ENCODE measurements around the gene PPM1G.

Gene PPM1G

GRCh38 chr2:27390822-27391679 lies 18.3 kb downstream of the PPM1G start:
- Histone ChIP-seq H2BK120ac (ENCODE audit: low read depth, low read length) (no peak overlapping the region), H3K18ac (ENCODE audit: low read length) (no peak overlapping the region), H4K5ac (ENCODE audit: low read length) (no peak overlapping the region), H2AK5ac (ENCODE audit: low read length) (no peak overlapping the region), H3K9ac (ENCODE audit: low read length) (no peak overlapping the region), H3K4ac (ENCODE audit: low read depth, low read length) (no peak overlapping the region), H3K4me2 (ENCODE audit: low read length) (no peak overlapping the region), H2BK15ac (replicated peaks; ENCODE audit: low read depth) (no peak overlapping the region), H3K23ac (ENCODE audit: low read length) (no peak overlapping the region), H3K79me2 (ENCODE audit: control insufficient read depth, insufficient read depth, low read length) (peaks cover 54% of the 10 kb centered on the region), H3K56ac (ENCODE audit: low read length) (no peak overlapping the region), H3K4me3 (ENCODE audit: low read length) (no peak overlapping the region), H2BK5ac (ENCODE audit: low read length) (no peak overlapping the region), H3K4me1 (ENCODE audit: control insufficient read depth, low read depth, low read length) (no peaks in the 10 kb centered on the region), H4K8ac (ENCODE audit: low read depth, low read length) (no peak overlapping the region), H3K79me1 (ENCODE audit: low read length) (peaks cover 14% of the 10 kb centered on the region), H3K36me3 (ENCODE audit: control insufficient read depth, insufficient read depth, low read length) (peaks cover 1% of the 10 kb centered on the region), H3K27ac (ENCODE audit: low read depth, low read length) (no peak overlapping the region), H3K27me3 (ENCODE audit: insufficient read depth, low read length, poor library complexity) (no peaks in the 10 kb centered on the region)
- no peak for DNase-seq
- WGBS (ENCODE audit: extremely low coverage, insufficient coverage, low lambda C conversion rate): no CpG with 5 or more reads among the region's 9 CpGs

GRCh38 chr2:27381577-27382181 lies 27.7 kb downstream of the PPM1G start:
- H3K36me3 ChIP-seq (ENCODE audit: control insufficient read depth, insufficient read depth, low read length): peaks cover 31% of the 10 kb centered on the region
- H3K27ac ChIP-seq (ENCODE audit: low read depth, low read length): peak overlapping the region; percentile 25

GRCh38 chr2:27380626-27381545 lies 28.5 kb downstream of the PPM1G start, which contains the start of gene ZNF513:
ZNF513 (minus strand) TSS chr2:27380734; CDS start chr2:27380526, 208 bp downstream.
- Histone ChIP-seq H2BK120ac (ENCODE audit: low read depth, low read length) (no peak within 1 kb of the TSS), H4K8ac (ENCODE audit: low read depth, low read length) (no peak within 1 kb of the TSS), H2AK5ac (ENCODE audit: low read length) (no peak within 1 kb of the TSS), H2BK5ac (ENCODE audit: low read length) (peak within 1 kb of the TSS; percentile 35), H3K4me3 (ENCODE audit: low read length) (peak within 1 kb of the TSS; percentile 19), H3K18ac (ENCODE audit: low read length) (peak within 1 kb of the TSS; percentile 78), H4K5ac (ENCODE audit: low read length) (peak within 1 kb of the TSS; percentile 21), H3K56ac (ENCODE audit: low read length) (peak within 1 kb of the TSS; percentile 91), H3K9ac (ENCODE audit: low read length) (peak within 1 kb of the TSS; percentile 72), H2BK15ac (replicated peaks; ENCODE audit: low read depth) (no peak within 1 kb of the TSS), H3K4me2 (ENCODE audit: low read length) (peak within 1 kb of the TSS; percentile 75), H3K79me1 (ENCODE audit: low read length) (peaks cover 10% of the 10 kb centered on the region), H3K4ac (ENCODE audit: low read depth, low read length) (peak within 1 kb of the TSS; percentile 75), H3K27me3 (ENCODE audit: insufficient read depth, low read length, poor library complexity) (no peaks in the 10 kb centered on the region), H3K36me3 (ENCODE audit: control insufficient read depth, insufficient read depth, low read length) (peaks cover 32% of the 10 kb centered on the region), H3K79me2 (ENCODE audit: control insufficient read depth, insufficient read depth, low read length) (peaks cover 8% of the 10 kb centered on the region), H3K23ac (ENCODE audit: low read length) (no peak within 1 kb of the TSS), H3K4me1 (ENCODE audit: control insufficient read depth, low read depth, low read length) (no peaks in the 10 kb centered on the region), H3K27ac (ENCODE audit: low read depth, low read length) (peak within 1 kb of the TSS; percentile 97)
- WGBS (ENCODE audit: extremely low coverage, insufficient coverage, low lambda C conversion rate): no CpG with 5 or more reads among the region's 67 CpGs
- DNase-seq: peak; percentile 98

More at GRCh38 chr2:27381577-27382181, 27.7 kb downstream of the PPM1G start:
- H3K27me3 ChIP-seq (ENCODE audit: insufficient read depth, low read length, poor library complexity): no peaks in the 10 kb centered on the region
- DNase-seq: no peak
- no peak overlapping the region for H4K5ac ChIP-seq (ENCODE audit: low read length)
- no peak overlapping the region for H2BK5ac ChIP-seq (ENCODE audit: low read length)
- no peaks in the 10 kb centered on the region for H3K4me1 ChIP-seq (ENCODE audit: control insufficient read depth, low read depth, low read length)
- peak overlapping the region; percentile 72 for H3K9ac ChIP-seq (ENCODE audit: low read length)
- no peak overlapping the region for H3K23ac ChIP-seq (ENCODE audit: low read length)
- no peak overlapping the region for H2BK15ac ChIP-seq (replicated peaks; ENCODE audit: low read depth)
- H3K4me3 ChIP-seq (ENCODE audit: low read length): no peak overlapping the region
- peaks cover 10% of the 10 kb centered on the region for H3K79me1 ChIP-seq (ENCODE audit: low read length)
- H3K18ac ChIP-seq (ENCODE audit: low read length): no peak overlapping the region
- H3K56ac ChIP-seq (ENCODE audit: low read length): no peak overlapping the region
- no peak overlapping the region for H2BK120ac ChIP-seq (ENCODE audit: low read depth, low read length)
- H3K79me2 ChIP-seq (ENCODE audit: control insufficient read depth, insufficient read depth, low read length): peaks cover 10% of the 10 kb centered on the region
- no peak overlapping the region for H3K4me2 ChIP-seq (ENCODE audit: low read length)
- H4K8ac ChIP-seq (ENCODE audit: low read depth, low read length): no peak overlapping the region
- no peak overlapping the region for H2AK5ac ChIP-seq (ENCODE audit: low read length)
- no CpG with 5 or more reads among the region's 10 CpGs for WGBS (ENCODE audit: extremely low coverage, insufficient coverage, low lambda C conversion rate)
- no peak overlapping the region for H3K4ac ChIP-seq (ENCODE audit: low read depth, low read length)

- peaks cover 34% of the 10 kb centered on the region for H3K36me3 ChIP-seq (ENCODE audit: control insufficient read depth, insufficient read depth, low read length)
- peak; percentile 69 for DNase-seq
Measured at GRCh38 chr2:27379836-27380625, 29.4 kb downstream of the PPM1G start.

GRCh38 chr2:27379383-27379835 lies 30.0 kb downstream of the PPM1G start:
- Histone ChIP-seq H3K18ac (ENCODE audit: low read length) (no peak overlapping the region), H3K79me2 (ENCODE audit: control insufficient read depth, insufficient read depth, low read length) (peaks cover 8% of the 10 kb centered on the region), H3K4me3 (ENCODE audit: low read length) (peak overlapping the region; percentile 19), H3K4me2 (ENCODE audit: low read length) (peak overlapping the region; percentile 75), H4K8ac (ENCODE audit: low read depth, low read length) (no peak overlapping the region), H3K4ac (ENCODE audit: low read depth, low read length) (no peak overlapping the region), H2BK15ac (replicated peaks; ENCODE audit: low read depth) (no peak overlapping the region), H3K27ac (ENCODE audit: low read depth, low read length) (no peak overlapping the region), H3K4me1 (ENCODE audit: control insufficient read depth, low read depth, low read length) (no peaks in the 10 kb centered on the region), H2BK5ac (ENCODE audit: low read length) (no peak overlapping the region), H2BK120ac (ENCODE audit: low read depth, low read length) (no peak overlapping the region), H3K9ac (ENCODE audit: low read length) (peak overlapping the region; percentile 65), H3K79me1 (ENCODE audit: low read length) (peaks cover 8% of the 10 kb centered on the region), H3K56ac (ENCODE audit: low read length) (peak overlapping the region; percentile 67), H3K27me3 (ENCODE audit: insufficient read depth, low read length, poor library complexity) (no peaks in the 10 kb centered on the region), H2AK5ac (ENCODE audit: low read length) (no peak overlapping the region), H3K23ac (ENCODE audit: low read length) (no peak overlapping the region), H3K36me3 (ENCODE audit: control insufficient read depth, insufficient read depth, low read length) (peaks cover 31% of the 10 kb centered on the region), H4K5ac (ENCODE audit: low read length) (peak overlapping the region; percentile 21)
- WGBS (ENCODE audit: extremely low coverage, insufficient coverage, low lambda C conversion rate): no CpG with 5 or more reads among the region's 2 CpGs
- no peak for DNase-seq

More at GRCh38 chr2:27379836-27380625, 29.4 kb downstream of the PPM1G start:
- H3K23ac ChIP-seq (ENCODE audit: low read length): no peak overlapping the region
- H2BK120ac ChIP-seq (ENCODE audit: low read depth, low read length): no peak overlapping the region
- H3K79me2 ChIP-seq (ENCODE audit: control insufficient read depth, insufficient read depth, low read length): peaks cover 8% of the 10 kb centered on the region
- H3K27ac ChIP-seq (ENCODE audit: low read depth, low read length): peak overlapping the region; percentile 68
- no CpG with 5 or more reads among the region's 35 CpGs for WGBS (ENCODE audit: extremely low coverage, insufficient coverage, low lambda C conversion rate)
- H3K9ac ChIP-seq (ENCODE audit: low read length): peak overlapping the region; percentile 65
- H3K56ac ChIP-seq (ENCODE audit: low read length): peak overlapping the region; percentile 67
- peak overlapping the region; percentile 78 for H3K18ac ChIP-seq (ENCODE audit: low read length)
- H2BK15ac ChIP-seq (replicated peaks; ENCODE audit: low read depth): no peak overlapping the region
- H3K4me2 ChIP-seq (ENCODE audit: low read length): peak overlapping the region; percentile 75
- no peaks in the 10 kb centered on the region for H3K27me3 ChIP-seq (ENCODE audit: insufficient read depth, low read length, poor library complexity)
- peaks cover 10% of the 10 kb centered on the region for H3K79me1 ChIP-seq (ENCODE audit: low read length)
- H2BK5ac ChIP-seq (ENCODE audit: low read length): no peak overlapping the region
- no peak overlapping the region for H2AK5ac ChIP-seq (ENCODE audit: low read length)
- peak overlapping the region; percentile 21 for H4K5ac ChIP-seq (ENCODE audit: low read length)
- no peak overlapping the region for H4K8ac ChIP-seq (ENCODE audit: low read depth, low read length)
- H3K4me1 ChIP-seq (ENCODE audit: control insufficient read depth, low read depth, low read length): no peaks in the 10 kb centered on the region
- H3K4me3 ChIP-seq (ENCODE audit: low read length): peak overlapping the region; percentile 19
- peak overlapping the region; percentile 75 for H3K4ac ChIP-seq (ENCODE audit: low read depth, low read length)

All from mesendoderm (in vitro differentiated cells).